Measurements from ENCODE around the gene GFPT1. TPM values are rescaled to one million over a fixed set of nuclear protein-coding genes. Genes with fewer than 3 reads are reported as not detected.

Gene GFPT1
- polyA plus RNA-seq, 1 donor (not counting 4 experiments of a cell fraction or from before 2014, with no cell fraction given) = 12.9 TPM

GRCh38 chr2:69390471-69390870 is 3.4 kb upstream of the GFPT1 start:
- Histone ChIP-seq H3K36me3 (ENCODE audit: control insufficient read depth in 2 of 2, extremely low read depth in 1 of 2, insufficient read depth in 2 of 2, low read length in 2 of 2) (no peaks in the 10 kb centered on the region), H3K9me3 (ENCODE audit: control insufficient read depth, low read depth, low read length) (no peaks in the 10 kb centered on the region), H3K79me2 (ENCODE audit: control insufficient read depth, insufficient read depth, low read length) (peaks cover 14% of the 10 kb centered on the region), H3K4me1 (ENCODE audit: control insufficient read depth, extremely low read depth, insufficient read depth, low read length) (peaks cover 14% of the 10 kb centered on the region), H3K27ac (ENCODE audit: control insufficient read depth, insufficient read depth, low read length) (no peak overlapping the region), H3K9ac (ENCODE audit: control insufficient read depth, extremely low read depth, insufficient read depth, low read length) (no peak overlapping the region), H3K9me1 (ENCODE audit: control insufficient read depth, extremely low read depth, insufficient read depth, low read length) (no peaks in the 10 kb centered on the region), H3K4me3 (ENCODE audit: control insufficient read depth in 2 of 3, extremely low read depth in 1 of 3, insufficient read depth in 2 of 3, low read depth in 1 of 3, low read length in 3 of 3) (no peak overlapping the region), H4K20me1 (ENCODE audit: control insufficient read depth, extremely low read depth, insufficient read depth, low read length) (no peaks in the 10 kb centered on the region), H3K4me2 (ENCODE audit: control insufficient read depth, extremely low read depth, insufficient read depth, low read depth, low read length) (no peak overlapping the region), H2AFZ (ENCODE audit: control insufficient read depth, low read length) (no peak overlapping the region), H3K27me3 (ENCODE audit: control insufficient read depth, extremely low read depth, insufficient read depth, low read length) (no peaks in the 10 kb centered on the region)
- TF ChIP-seq CTCF (optimal IDR thresholded peaks at IDR 0.05 in 1 of 3, IDR thresholded peaks at IDR 0.05 in 1 of 3, conservative IDR thresholded peaks at IDR 0.05 in 1 of 3; ENCODE audit: extremely low read depth in 1 of 3, insufficient read depth in 2 of 3, low read length in 3 of 3) (no peak), EZH2 (IDR thresholded peaks at IDR 0.05; ENCODE audit: low read length) (no peak)
- FAIRE-seq (no peak), DNase-seq (ENCODE audit: low read depth, low spot score) (no peak)
- dilution Hi-C loops (cut with MboI; ENCODE audit: extremely low pct_ligation_motif_present, low sequenced_read_pairs) = no loop called here

- Histone ChIP-seq H3K9ac (ENCODE audit: control insufficient read depth, extremely low read depth, insufficient read depth, low read length) (no peak overlapping the region), H3K27ac (ENCODE audit: control insufficient read depth, insufficient read depth, low read length) (no peak overlapping the region), H2AFZ (ENCODE audit: control insufficient read depth, low read length) (no peak overlapping the region), H3K4me1 (ENCODE audit: control insufficient read depth, extremely low read depth, insufficient read depth, low read length) (peaks cover 16% of the 10 kb centered on the region), H3K4me2 (ENCODE audit: control insufficient read depth, extremely low read depth, insufficient read depth, low read depth, low read length) (no peak overlapping the region), H3K36me3 (ENCODE audit: control insufficient read depth in 2 of 2, extremely low read depth in 1 of 2, insufficient read depth in 2 of 2, low read length in 2 of 2) (no peaks in the 10 kb centered on the region), H3K79me2 (ENCODE audit: control insufficient read depth, insufficient read depth, low read length) (peaks cover 17% of the 10 kb centered on the region), H3K4me3 (ENCODE audit: control insufficient read depth in 2 of 3, extremely low read depth in 1 of 3, insufficient read depth in 2 of 3, low read depth in 1 of 3, low read length in 3 of 3) (no peak overlapping the region), H3K9me3 (ENCODE audit: control insufficient read depth, low read depth, low read length) (no peaks in the 10 kb centered on the region), H3K27me3 (ENCODE audit: control insufficient read depth, extremely low read depth, insufficient read depth, low read length) (no peaks in the 10 kb centered on the region), H3K9me1 (ENCODE audit: control insufficient read depth, extremely low read depth, insufficient read depth, low read length) (no peaks in the 10 kb centered on the region), H4K20me1 (ENCODE audit: control insufficient read depth, extremely low read depth, insufficient read depth, low read length) (no peaks in the 10 kb centered on the region)
- DNase-seq (ENCODE audit: low read depth, low spot score) = no peak
- TF ChIP-seq CTCF (optimal IDR thresholded peaks at IDR 0.05 in 1 of 3, IDR thresholded peaks at IDR 0.05 in 1 of 3, conservative IDR thresholded peaks at IDR 0.05 in 1 of 3; ENCODE audit: extremely low read depth in 1 of 3, insufficient read depth in 2 of 3, low read length in 3 of 3) = no peak
- no peak for TF ChIP-seq EZH2 (IDR thresholded peaks at IDR 0.05; ENCODE audit: low read length)
- FAIRE-seq = no peak
- dilution Hi-C loops (cut with MboI; ENCODE audit: extremely low pct_ligation_motif_present, low sequenced_read_pairs) = no loop called here
These were observed 3.0 kb upstream of the GFPT1 start for GRCh38 chr2:69390001-69390400.

Measured in keratinocyte (primary cell).